Measurements from ENCODE around the gene SCFD2.
"Not testable (repeated sequence)": the region's sequence is repeated elsewhere in the genome, so short reads cannot be mapped to it uniquely, and the experiment has no call there.

The SCFD2 gene

DNA sequence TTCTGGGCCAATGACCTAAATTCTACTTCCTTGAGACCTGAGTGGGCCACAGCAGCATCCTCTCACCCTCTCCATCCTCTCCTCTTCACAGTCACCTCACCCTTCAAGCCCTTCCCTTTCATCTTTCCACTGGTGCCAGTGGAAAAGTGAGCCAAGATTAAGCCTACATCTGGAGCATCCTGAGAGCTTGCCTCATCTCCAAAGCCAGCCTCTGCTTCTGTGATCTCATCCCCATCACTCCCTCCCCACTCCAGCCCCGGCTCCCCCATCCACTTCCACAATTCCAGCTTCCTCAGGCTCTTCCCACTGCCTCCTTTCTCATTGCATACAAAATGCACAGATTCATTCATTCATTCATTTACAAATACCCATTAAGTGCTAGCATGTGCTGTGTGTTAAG, 513.8 kb downstream of the SCFD2 start:
- no peak for DNase-seq (ENCODE audit: low read depth)

DNA sequence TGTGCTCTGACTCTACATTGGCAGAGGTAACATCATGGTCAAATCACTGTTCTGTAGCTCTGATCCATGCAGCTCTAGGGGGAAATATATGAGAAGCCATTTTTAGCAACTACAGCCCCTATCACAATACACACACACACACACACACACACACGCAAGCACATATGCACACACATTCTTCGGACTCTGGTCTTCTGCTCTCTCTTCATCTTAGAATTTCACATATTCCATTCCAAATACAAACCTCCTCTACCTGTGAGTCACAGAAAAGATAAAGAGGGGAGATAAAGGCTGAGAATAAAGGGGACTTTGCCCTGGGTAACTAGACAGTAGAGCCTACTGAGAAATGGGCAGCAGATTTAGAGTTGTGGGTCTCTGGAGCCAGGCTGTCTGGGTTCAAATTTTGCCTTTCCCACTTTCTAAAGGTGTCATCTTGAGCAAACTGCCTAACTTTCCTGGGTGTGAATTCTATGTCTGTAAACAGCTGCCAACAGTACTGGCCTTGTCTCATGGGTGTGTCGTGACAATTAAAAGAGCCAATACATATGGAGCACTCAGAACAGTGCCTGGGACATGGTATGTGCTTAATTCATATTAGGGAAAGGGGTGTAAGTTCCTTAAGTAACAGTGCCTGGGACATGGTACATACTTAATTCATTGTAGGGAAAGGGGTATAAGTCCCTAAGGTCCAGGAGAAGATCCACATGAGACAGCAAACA, 515.3 kb downstream of the SCFD2 start:
- DNase-seq (ENCODE audit: low read depth) = no peak

DNA sequence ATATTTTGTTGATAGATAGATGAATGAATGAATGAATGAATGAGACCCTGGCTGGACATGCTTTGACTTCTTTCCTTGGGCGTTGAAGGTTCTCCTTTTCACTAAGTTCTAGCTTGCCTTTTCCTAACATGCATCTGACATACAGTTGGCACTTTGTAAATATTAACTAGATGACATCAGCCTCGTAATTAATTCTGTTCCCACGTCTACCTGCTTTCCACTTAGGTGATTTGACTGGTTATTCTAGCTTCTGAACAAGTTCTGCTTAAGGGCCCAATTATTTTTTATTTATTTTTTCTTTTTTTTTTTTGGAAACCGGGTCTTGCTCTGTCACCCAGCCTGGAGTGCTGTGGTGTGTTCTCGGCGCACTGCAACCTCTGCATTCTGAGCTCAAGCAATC, 517.6 kb downstream of the SCFD2 start:
- DNase-seq (ENCODE audit: low read depth) = no peak

DNA sequence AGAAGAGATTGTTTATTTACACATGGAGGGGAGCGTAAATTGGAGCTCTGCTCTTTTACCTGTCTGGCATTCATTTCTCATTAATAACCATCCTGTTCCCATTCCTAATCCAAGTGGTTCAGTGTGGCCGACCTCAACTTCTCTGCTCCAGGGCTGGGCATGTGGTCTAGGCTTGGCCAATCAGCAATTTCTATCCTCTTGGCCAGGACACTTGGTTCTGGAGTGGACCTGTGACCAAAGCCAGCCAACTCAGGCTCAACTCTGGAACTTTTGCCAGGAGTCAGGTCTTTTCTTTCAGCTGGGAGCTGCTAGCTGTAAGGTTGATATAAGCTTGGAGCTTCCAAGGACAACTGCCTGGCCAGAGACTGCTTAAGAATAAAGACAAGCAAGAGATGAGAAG, 519.4 kb downstream of the SCFD2 start:
- DNase-seq (ENCODE audit: low read depth) = no peak

DNA sequence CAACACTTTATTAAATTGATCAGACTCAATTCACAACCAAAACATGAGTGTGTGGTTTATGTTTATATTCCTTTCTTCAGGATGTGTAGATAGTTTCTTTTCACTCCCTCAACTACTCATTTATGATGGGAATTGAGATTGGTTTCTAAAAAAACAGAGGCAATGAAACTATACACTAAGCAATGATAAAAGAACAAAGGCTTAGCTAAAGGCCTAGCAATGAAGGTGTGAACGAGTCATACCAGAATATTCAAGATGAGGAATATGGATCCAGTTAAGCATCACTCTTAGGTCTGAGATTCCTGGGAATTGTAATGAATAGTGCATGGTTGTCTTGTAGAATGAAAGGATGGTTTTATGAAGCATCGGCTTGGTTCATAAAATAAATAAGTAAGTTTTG, 521.3 kb downstream of the SCFD2 start:
- DNase-seq (ENCODE audit: low read depth) = no peak

DNA sequence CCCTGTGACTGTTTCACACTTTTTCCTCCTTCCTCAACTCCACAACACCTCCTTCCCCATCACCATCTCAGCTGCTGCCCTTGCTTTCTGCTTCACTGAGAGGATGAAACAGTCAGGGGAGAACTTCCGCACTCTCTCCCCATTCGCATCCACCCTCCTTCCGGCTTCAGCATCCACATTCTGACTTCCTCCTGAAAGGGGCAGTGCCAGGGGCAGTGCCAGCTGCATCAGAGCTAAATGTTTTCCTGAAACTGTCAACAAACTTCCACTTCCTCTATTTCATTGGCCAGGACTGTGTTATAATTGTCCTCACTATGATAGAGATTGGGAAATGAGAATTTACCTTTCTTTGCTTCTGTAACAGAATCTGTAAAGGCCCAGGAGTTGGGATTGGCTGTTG, 521.9 kb downstream of the SCFD2 start:
- no peak for DNase-seq (ENCODE audit: low read depth)

DNA sequence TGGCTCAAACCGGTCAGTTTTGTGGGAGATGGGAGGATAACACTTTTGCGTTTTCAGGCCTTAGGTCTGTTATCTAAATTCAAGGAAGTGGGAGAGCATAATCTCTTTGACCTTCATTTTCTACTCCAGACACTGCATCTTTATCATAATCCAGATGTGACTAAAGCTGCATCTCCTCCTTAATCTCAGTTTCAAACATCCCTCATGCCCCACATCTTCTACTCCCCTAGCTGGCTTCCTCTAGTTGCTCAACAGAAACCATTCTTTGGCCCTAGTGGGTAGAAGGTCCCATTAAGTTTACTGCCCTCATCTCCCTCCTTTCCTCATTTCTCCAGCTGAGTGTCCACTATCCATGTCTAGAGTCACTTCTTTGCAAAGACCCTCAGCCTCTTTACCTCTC, 522.5 kb downstream of the SCFD2 start:
- DNase-seq (ENCODE audit: low read depth) = no peak

DNA sequence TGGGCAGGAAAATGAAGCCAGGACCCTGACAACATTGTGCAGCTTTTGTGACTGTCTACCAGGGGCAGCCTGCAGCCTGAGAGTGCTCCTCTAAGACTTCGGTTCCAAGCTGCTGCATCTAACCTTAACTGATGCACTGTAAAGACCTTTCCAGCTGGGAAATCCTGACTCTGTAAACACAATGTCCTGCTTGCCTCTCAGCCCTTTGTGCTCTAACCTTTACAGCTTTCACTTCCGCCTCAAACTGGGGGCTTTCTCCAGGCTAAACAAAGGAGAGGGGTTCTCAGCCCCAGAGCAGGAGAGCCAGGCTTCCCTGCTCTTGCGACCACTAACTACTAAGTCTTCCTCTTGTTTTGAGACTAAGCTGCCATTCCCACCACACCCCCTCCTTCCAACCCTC, 523.1 kb downstream of the SCFD2 start:
- no peak for DNase-seq (ENCODE audit: low read depth)

DNA sequence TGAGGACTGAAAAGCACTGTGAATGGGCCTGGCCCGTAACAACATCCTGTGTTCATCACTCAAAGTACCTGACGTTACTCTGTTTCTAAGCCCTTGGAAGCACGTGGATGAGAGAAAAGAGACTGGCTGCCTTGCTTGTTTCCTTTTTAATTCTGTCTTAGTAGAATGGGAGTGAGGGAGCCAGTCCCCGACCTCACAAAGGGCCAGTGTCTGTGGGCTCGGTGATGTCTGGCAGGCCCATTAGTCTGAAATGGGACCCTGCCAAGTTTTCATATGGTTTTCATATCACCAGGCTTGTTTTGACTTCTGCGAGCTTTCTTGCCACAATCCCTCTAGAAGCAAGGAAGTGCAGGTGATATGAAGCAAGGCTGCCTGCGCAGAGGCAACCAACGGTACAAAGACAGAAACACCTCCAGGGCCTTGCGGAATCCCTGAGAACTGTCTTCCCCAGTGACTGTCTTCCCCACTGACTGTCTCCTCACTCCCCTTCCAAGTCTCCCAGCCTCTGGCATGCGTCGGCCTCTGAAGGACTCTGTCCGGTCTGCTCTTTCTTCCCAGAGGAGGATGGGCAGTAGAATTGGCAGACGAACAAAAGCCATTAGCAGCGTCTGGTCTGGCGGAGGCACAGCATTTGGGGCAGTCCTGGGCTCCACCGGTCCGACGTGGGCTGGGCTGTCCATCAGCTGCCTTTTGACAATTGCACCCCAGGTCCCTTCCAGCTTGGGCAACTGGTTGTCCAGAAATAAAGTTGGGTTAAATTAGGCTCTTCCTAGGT, 524.0 kb downstream of the SCFD2 start:
- DNase-seq (ENCODE audit: low read depth) = no peak

DNA sequence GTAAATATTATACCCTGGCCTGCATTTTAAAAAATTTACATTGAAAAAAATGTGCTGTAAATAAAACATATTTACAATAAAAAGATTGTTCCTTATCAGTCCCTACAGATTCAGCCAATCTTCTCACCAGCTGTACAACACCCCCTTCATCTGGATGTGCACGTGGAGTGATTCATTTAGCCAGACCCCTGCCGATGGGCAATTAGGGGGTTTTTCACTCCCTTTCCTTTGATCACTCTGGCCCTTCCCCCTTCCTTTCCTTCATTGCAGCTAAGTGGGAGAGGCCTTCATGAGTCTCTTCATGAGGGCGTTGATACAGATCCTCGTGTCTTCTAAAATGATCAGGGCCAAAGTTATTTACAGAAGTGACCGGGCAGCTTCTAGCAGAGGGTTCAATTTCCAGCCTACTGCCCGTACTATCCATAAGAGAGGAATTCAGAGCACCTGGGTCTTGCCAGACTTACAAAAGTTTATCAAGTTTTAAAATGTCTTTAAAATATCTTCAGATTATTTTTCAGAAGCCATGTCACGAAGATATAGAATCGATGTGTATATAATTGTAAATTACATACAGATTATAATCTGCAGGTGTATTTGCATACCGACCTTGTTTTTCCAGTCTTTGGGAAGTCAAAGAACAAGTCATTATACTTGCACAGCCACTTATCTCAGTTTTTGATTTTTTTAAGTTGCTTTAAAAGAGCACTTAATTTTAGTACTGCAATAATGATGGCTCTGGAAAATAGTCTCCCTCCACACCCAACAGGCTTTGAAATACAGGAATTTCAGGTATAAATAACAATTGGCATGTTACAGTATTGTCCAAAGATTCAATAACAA, 525.1 kb downstream of the SCFD2 start:
- no peak for DNase-seq (ENCODE audit: low read depth)

DNA sequence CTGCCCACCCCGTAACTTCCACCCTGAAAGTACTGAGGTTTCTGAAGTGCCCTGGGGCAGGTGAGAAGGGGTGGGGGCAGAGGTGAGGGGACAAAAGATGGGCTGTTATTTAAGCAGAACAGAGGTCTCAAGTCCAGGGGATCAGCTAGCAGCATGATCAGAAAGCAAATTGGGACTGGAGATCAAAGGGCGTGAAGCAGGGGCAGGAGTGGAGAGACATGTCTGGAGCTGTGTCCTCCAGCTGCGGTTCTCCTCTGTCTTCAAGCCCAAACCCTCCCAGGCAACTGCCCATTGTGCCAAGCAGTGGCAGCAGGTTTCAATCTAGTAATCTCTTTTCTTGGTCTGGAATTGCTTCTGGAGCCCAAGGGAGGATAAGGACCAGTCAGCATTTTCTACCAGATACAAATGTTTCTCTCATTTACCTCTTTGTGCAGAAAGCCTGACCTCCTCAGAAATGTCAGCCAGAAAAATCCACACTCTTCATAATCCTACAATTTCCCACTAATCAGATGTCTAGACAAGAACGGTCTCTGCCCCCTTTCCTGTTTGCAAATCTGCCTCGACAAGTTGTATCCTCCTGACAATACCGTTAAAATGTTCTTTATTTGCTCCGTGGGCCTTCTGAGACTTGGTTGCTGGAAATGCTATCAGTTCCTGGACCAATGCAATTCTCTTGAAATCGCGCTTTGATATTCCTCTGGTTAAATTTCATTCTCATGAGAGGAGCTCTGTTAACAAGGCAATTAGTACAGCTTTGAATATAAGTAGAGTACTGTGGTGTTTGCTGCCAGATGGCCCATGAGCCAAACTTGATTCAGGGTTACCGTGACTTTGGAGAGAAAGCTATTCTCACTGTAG, 526.9 kb downstream of the SCFD2 start:
- DNase-seq (ENCODE audit: low read depth) = no peak

DNA sequence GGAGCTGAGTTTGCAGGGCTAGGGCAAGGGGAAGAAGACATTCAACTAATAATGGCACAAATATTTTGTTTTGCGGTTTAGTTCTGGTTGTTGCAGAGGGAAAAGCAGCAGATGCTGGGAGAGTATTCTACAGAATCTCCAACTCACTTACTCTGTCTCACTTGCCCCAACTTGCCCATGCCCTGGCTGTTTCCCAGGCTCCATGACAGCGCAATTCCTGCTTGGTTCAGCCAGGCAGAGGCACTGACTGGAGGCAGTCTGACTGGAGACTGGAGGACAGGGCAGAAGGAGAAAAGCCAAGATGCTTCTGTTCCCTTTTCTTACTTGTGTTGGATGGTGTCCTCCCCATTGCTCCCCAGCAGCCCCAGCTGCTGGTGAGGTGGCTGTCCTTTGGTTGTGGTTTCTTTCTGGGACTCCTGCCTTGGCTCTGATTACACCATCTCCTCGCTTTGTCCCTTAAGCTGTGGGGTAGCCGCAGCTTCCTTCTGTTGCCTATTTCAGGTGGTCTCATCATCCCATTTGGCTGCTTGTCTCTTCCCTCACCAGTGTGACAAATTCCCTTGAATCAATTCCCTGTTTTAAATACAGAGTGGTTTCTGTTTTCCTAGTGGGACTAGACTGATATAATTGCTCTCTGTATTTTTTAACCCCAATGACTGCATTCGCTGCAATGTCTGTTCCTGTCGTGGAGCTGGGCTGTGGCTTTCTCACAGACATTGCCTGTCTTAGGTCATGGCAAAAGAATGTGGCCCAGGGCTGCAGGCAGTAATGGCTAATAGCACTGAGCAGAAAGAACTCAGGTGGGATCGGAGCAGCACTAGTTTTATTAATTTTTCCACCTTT, 527.9 kb downstream of the SCFD2 start:
- no peak for DNase-seq (ENCODE audit: low read depth)

DNA sequence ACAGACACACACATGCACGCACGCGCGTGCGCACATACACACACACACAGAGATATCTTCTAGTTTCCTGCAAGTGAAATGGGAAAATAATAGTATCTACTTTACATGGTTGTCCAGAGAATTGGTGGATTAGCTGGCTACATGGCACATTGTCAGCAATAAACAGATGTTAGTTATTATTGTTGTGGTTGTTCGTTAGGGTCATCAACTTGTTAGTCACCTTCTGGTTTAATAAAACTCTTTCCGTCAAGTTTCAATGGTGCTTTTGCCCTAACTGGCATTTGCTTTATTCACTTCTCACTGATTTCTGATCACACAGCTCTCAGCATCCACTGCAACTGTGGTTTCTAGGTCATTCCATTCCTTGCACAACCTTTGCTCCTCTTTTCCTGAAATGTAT, 529.2 kb downstream of the SCFD2 start:
- no peak for DNase-seq (ENCODE audit: low read depth)

DNA sequence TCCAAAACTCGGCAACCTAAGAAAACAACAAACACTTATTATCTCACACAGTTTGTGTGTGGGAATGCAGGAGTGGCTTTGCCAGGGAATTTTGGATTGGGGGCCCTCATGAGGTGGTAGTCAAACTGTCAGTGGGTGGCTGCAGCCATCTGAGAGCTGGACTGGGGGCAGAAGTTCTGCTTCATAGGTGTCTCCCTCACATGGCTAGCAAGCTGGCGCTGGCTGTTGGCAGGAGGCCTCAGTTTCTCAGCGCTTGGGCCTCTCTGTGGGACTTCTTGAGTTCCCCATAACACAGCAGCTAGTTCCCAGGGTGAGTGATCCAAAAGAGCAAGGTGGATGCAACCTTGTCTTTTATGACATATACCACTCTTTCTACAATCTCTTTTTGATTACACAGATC, 529.7 kb downstream of the SCFD2 start:
- no peak for DNase-seq (ENCODE audit: low read depth)

DNA sequence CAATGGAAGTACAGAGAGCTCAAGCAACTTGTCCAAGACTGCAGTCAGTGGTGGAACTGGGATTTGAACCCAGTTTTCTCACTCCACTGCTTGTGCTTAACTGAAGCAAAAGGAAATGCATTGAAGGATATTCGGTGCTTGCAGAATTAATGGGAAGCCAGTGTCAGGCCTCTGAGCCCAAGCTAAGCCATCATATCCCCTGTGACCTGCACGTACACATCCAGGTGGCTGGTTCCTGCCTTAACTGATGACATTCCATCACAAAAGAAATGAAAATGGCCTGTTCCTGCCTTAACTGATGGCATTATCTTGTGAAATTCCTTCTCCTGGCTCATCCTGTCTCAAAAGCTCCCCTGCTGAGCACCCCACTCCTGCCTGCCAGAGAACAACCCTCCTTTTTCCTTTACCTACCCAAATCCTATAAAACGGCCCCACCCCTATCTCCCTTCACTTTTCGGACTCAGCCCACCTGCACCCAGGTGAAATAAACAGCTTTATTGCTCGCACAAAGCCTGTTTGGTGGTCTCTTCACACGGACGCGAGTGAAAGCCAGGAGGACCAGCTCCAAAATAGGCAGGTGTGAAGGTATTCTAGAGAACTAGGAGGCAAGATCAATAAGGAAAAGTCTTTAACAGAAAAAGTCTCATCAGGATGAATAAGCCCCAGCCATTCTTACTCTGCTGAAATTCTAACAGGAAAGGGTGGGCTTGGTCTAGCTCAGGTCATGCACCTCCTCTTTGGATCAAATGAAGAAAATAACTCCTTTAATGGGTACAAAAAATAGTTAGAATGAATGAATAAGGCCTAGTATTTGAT, 531.0 kb downstream of the SCFD2 start:
- DNase-seq (ENCODE audit: low read depth) = not testable (repeated sequence)

DNA sequence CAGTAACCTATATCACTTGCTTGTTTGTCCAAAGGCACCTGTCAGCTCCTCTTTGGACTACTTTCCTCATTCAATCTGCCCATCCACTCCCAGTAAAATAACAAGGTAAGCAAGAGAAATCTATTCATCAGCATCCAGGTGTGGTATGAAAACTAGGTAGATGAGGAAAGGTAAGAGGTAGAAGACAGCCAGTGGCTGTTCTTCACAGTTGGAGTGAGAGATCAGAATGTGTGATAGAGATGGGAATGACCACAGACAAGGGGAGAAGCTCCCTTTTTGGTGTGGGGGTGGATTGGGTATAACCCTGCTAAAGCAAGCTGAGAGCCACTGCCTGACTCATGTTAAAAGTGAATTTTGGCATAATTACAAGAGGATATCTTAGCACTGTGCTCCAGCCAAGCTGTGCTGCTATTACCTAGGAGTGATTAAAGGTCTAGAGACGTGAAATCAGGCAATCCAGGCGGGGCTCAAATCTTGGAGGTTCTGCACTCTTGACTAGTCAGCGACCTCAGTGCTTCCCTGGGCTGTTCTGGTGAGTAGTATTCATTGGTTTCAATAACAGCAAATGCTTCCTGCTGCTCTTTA, 531.8 kb downstream of the SCFD2 start:
- DNase-seq (ENCODE audit: low read depth) = no peak

DNA sequence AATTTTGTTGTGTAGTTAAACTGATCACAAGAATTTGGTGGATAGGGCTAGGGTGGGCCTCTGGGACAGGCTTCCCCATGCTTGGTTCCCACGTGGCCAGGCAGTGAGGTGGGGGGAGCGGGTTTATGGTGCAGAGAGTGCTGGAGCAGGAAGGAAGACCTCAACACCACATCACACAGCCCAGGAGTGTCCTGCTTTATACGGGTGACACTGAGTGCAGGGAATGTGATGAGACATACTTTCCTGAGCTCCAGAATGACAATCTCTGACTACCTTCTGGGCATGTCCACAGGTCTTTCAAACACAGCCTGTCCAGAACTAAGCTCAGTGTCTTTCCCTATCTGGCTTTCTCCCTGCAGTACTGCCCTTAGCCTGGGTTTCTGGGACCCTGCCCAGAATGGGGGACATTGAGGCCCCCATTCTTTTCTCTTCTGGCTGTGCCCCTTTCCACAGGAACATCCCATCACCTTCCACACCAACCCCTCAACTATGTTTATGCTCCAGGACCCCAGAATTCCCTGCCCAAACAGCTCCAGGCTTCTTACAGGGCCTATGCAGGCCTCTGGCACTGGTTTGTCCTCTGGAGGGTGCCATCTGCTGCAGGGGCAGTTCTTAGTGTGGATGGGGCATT, 540.3 kb downstream of the SCFD2 start:
- no peak for DNase-seq (ENCODE audit: low read depth)

DNA sequence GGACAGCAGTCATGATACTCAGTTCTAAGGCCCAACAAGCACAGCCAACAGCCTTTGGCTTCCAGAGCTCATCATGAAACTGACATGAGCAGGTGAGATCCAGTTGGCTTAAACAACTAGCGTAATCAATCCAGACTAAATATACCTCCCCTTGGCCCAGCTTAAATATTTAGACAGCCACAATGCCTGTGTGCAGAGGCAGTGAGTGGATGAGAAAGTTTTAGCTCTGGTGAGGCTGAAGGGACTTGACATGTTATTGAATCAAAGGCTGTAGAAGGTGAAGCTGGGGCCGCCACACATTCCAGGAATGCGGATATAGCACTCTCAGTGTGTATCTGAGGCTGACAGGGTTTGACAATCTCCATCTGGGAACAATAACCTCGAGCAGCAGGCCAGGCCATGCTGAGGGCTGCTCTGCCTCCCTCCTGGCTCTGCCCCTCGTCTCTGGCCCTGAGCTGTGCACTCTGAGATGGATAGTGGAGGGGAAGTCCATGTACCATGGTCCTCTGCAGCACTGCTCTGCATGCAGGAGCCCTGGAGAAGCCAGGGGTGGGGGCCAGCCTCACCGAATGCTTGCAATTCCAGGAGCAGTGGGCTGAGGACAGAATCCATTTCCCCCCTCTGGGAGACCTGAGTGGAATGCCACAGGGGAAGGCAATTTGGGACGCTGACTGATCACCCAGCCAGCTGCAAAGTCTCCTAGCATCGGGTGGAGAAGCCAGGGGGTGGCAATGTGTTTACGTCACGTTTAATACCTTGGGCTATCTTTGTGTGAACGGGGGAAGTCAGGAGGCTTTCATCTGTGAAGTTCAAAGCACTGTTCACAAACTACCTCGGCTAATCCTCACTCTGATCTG, 541.0 kb downstream of the SCFD2 start:
- no peak for DNase-seq (ENCODE audit: low read depth)
